Mucosa of descending colon (tissue), 3 donors: ENCODE measurements around the gene HRG. TPM values are rescaled to one million over a fixed set of nuclear protein-coding genes. Genes with fewer than 3 reads are reported as not detected.
A peak's percentile ranks its signal among the peaks of the same experiment; 100 is the strongest.

Experiments used
- ATAC-seq: fragments of 200-7000 bp; cut with Tn5 transposase; one replicate; pipeline ENCODE4 v1.9.1; 2020; ENCODE audit warnings: mild to moderate bottlenecking, moderate library complexity
- DNase-seq, 3 donors: peaks; one replicate each; pipeline ENCODE4 v3.0.0-alpha.2; 2020
- H3K36me3 ChIP-seq: fragments of 200-600 bp; one replicate; pipeline ENCODE4 v1.8.0; 2021; ENCODE audit warnings: low read depth, mild to moderate bottlenecking
- H3K4me1 ChIP-seq: fragments of 200-600 bp; one replicate; pipeline ENCODE4 v1.8.0; 2021; ENCODE audit warnings: low read depth, mild to moderate bottlenecking
- H3K4me3 ChIP-seq: fragments of 200-600 bp; one replicate; pipeline ENCODE4 v1.8.0; 2021; ENCODE audit warnings: mild to moderate bottlenecking
- H3K9me3 ChIP-seq: fragments of 200-600 bp; one replicate; pipeline ENCODE4 v1.8.0; 2021; ENCODE audit warnings: mild to moderate bottlenecking
- intact Hi-C, 2 donors: fragments of 100-400 bp; cut with DNase I in 1 of 2; cut with micrococcal nuclease in 1 of 2; formaldehyde crosslinking; loops; one replicate each; pipeline versions ENCODE4 v1.11.0 to v1.11.1; 2022; cut with DNase I, micrococcal nuclease
- long read RNA-seq, 2 donors: library from polyadenylated mRNA; unstranded; transcript quantifications; one replicate each; pipeline ENCODE4 v2.0.0, GENCODE V29; 2019 to 2021
- total RNA-seq, 3 donors: library from RNA; stranded (reverse); fragmentation: NEBNext Ultra II Directional in 2 of 3; extraction: Animal tissue kit (Norgen Biotek cat#: 25700) in 2 of 3; gene quantifications; one replicate each; pipeline versions ENCODE4 v1.2.1 to v1.2.4, GENCODE V29; 2021 to 2023
- TF ChIP-seq, protein P1 (sequence below): fragments of 200-600 bp; IDR thresholded peaks from one replicate; pipeline ENCODE4 v1.8.0; 2022; ENCODE audit warnings: antibody characterized with exemption, mild to moderate bottlenecking
- donor health status: DM: no; HTN: no; CAD: no; lungs with moderate emphysema.
- donor health status: DM: no; HTN: no; CAD: no.
- donor health status: DM: no; HTN: yes; CAD: no.

HRG gene, protein sequence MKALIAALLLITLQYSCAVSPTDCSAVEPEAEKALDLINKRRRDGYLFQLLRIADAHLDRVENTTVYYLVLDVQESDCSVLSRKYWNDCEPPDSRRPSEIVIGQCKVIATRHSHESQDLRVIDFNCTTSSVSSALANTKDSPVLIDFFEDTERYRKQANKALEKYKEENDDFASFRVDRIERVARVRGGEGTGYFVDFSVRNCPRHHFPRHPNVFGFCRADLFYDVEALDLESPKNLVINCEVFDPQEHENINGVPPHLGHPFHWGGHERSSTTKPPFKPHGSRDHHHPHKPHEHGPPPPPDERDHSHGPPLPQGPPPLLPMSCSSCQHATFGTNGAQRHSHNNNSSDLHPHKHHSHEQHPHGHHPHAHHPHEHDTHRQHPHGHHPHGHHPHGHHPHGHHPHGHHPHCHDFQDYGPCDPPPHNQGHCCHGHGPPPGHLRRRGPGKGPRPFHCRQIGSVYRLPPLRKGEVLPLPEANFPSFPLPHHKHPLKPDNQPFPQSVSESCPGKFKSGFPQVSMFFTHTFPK
- not detected for total RNA-seq
- long read RNA-seq, donor 1 = 0 reads
- long read RNA-seq, donor 2 = 0 reads

DNA sequence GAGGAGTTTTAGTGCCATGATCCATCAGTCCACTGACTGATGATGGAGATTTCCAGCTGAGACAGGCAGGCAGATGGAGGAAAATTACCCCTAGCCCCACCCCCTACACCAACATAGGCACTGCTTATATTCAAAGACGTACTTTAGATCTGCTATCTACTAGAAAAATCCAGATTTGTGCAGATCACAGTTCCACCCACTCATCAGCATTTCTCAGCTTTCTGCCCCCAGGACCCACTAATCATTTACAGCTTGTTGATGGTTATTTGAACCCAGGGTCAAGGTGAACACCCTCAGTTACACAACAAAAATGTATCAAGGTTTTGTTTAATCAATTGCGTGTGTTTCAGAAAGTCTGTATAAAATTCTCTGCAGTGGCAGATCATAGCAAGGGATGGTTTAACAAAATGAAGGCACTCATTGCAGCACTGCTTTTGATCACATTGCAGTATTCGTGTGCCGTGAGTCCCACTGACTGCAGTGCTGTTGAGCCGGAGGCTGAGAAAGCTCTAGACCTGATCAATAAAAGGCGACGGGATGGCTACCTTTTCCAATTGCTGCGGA lies at the start of gene HRG:
TSS of gene HRG (plus strand) at position 390 of the 564 bp plus-strand sequence. CDS start at position 408, 18 bp downstream.
- no peaks in the 10 kb centered on the region for H3K9me3 ChIP-seq
- DNase-seq (no peak), ATAC-seq (no peak)
- H3K36me3 ChIP-seq = no peaks in the 10 kb centered on the region
- TF ChIP-seq, protein P1, sequence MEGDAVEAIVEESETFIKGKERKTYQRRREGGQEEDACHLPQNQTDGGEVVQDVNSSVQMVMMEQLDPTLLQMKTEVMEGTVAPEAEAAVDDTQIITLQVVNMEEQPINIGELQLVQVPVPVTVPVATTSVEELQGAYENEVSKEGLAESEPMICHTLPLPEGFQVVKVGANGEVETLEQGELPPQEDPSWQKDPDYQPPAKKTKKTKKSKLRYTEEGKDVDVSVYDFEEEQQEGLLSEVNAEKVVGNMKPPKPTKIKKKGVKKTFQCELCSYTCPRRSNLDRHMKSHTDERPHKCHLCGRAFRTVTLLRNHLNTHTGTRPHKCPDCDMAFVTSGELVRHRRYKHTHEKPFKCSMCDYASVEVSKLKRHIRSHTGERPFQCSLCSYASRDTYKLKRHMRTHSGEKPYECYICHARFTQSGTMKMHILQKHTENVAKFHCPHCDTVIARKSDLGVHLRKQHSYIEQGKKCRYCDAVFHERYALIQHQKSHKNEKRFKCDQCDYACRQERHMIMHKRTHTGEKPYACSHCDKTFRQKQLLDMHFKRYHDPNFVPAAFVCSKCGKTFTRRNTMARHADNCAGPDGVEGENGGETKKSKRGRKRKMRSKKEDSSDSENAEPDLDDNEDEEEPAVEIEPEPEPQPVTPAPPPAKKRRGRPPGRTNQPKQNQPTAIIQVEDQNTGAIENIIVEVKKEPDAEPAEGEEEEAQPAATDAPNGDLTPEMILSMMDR = no peak
- no peak within 1 kb of the TSS for H3K4me3 ChIP-seq
- intact Hi-C loops = no loop called here
- no peaks in the 10 kb centered on the region for H3K4me1 ChIP-seq

DNA sequence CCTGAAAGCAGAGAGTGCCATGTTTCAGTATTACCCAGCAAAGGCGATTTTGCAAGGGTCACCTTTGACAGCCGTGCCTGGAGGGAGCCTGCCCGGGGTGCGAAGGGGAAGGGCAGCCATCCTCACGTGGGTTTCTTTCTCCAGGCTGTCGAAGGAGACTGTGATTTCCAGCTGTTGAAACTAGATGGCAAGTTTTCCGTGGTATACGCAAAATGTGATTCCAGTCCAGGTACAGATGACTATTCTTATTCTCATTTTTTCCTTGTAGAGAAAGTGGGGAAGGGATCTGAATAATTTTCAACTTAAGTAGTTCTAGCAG lies 49.6 kb upstream of the HRG start:
- DNase-seq (no peak), ATAC-seq (no peak)
- TF ChIP-seq, protein P1 = no peak
- no peaks in the 10 kb centered on the region for H3K36me3 ChIP-seq
- H3K4me1 ChIP-seq = peaks cover 5% of the 10 kb centered on the region
- no peak overlapping the region for H3K4me3 ChIP-seq
- no peaks in the 10 kb centered on the region for H3K9me3 ChIP-seq
- intact Hi-C loops = loop anchor here (10.0 kb wide), 2 partner anchors 139 to 209 kb away; no protein-coding TSS in a partner anchor

DNA sequence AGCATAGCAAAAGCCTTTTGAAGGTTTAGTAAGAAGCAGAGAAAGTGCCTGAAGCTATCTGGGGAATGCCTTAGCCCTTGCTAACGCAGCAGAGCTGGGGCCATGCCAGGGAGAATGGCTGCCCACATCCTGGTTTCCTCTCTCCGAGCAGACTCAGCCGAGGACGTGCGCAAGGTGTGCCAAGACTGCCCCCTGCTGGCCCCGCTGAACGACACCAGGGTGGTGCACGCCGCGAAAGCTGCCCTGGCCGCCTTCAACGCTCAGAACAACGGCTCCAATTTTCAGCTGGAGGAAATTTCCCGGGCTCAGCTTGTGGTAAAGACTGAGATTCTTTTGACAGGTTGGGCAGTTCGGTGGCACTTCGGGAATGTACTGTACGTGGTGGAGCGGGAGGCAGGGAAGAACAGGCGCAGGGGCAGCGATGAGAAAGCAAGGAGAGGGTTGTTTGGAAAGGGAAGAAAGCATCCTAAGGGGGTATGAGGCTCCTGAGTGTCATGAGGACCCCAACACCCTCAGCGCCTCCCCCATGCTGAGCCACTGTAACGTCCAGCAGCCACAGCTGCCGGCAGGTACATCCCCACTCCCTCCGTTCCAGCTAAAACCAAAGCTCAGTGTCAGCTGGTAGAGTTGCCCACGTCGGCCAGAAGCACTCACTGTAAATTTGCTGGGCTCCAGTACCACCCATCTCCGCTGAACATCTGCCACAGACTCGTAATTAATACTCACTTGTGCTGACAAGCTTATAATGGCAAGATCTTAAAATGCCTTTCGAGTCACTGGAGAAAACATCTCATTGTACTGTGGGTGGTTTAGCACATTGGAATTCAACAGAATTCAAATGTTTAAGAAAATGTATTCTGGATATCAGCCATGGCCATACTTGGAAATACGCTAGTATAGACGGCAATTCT lies 48.5 kb upstream of the HRG start:
- no peak overlapping the region for H3K4me3 ChIP-seq
- ATAC-seq (peak; percentile 99), DNase-seq (peak; percentile 86 to 90 (median 87))
- H3K36me3 ChIP-seq = no peaks in the 10 kb centered on the region
- peaks cover 5% of the 10 kb centered on the region for H3K4me1 ChIP-seq
- intact Hi-C loops = loop anchor here (10.0 kb wide), 2 partner anchors 138 to 208 kb away; no protein-coding TSS in a partner anchor
- H3K9me3 ChIP-seq = no peaks in the 10 kb centered on the region
- TF ChIP-seq, protein P1 = peak; percentile 88

DNA sequence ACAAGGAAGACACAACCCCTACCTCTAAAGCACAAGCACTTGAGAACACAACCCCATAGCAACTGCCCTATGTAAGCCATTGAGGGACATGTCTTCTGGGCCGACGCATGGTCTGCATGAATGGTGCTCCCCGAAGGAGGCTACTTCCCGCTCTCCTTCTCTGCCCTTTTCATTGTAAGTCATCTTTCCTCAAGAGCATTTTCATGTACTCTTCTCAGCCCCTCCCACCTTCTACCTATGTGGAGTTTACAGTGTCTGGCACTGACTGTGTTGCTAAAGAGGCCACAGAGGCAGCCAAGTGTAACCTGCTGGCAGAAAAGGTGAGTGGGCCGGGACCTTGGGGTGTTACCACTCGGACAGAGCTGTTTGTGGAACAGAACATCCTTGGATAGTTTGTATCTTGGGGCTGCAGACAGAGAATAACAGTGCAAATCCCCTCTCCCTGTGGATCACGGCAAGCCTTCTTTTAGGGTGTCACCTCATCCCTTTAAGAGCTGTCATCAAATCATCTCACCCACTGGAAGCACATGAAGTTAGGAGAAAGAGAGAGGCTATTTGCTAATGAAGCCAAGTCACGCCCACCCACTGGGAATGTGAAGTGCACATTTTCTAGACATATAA lies 47.4 kb upstream of the HRG start:
- H3K4me1 ChIP-seq = peaks cover 5% of the 10 kb centered on the region
- H3K4me3 ChIP-seq = no peak overlapping the region
- TF ChIP-seq, protein P1 = no peak
- ATAC-seq = no peak
- intact Hi-C loops = loop anchor here (10.0 kb wide), 2 partner anchors 136 to 206 kb away; no protein-coding TSS in a partner anchor
- DNase-seq = no peak
- no peaks in the 10 kb centered on the region for H3K36me3 ChIP-seq
- H3K9me3 ChIP-seq = no peaks in the 10 kb centered on the region

DNA sequence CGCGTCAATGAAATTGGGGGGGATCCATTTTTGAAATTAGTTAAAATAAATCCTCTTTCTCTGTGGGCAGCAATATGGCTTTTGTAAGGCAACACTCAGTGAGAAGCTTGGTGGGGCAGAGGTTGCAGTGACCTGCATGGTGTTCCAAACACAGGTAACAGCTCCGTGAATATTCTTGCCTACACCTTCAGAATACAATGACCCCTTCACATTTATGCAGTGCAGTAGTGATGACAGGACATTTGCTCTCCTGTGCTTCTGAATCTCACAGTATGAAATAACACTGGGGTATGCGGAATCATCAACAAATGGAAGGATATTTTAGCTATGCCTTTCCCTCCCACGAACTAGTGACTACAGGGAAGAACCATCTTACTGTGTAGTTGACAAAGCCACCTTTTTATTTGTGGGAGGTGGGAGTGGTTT lies 46.0 kb upstream of the HRG start:
- Histone ChIP-seq H3K4me3 (no peak overlapping the region), H3K4me1 (peaks cover 5% of the 10 kb centered on the region), H3K36me3 (no peaks in the 10 kb centered on the region), H3K9me3 (no peaks in the 10 kb centered on the region)
- ATAC-seq (no peak), DNase-seq (no peak)
- intact Hi-C loops = loop anchor here (10.0 kb wide), 2 partner anchors 135 to 205 kb away; no protein-coding TSS in a partner anchor
- TF ChIP-seq, protein P1 = no peak
